GM23338 (cell line): ENCODE data around the gene GPALPP1.

Source experiments
- CREB1 ChIP-seq: fragments of 250-450 bp; sonication (Bioruptor Pico); IDR thresholded peaks from 2 replicates; pipeline ENCODE4 v1.5.0; 2020; ENCODE audit warnings: low read depth, mild to moderate bottlenecking, moderate library complexity
- EZH2 ChIP-seq: fragments of 200-600 bp; sonication (generic); IDR thresholded peaks from one replicate; pipeline ENCODE4 v1.8.0; 2017; ENCODE audit warnings: antibody characterized with exemption, mild to moderate bottlenecking, low read depth; ENCODE audit not compliant: unreplicated experiment
- EZH2phosphoT487 ChIP-seq: fragments of 200-600 bp; sonication (generic); IDR thresholded peaks from one replicate; pipeline ENCODE4 v1.8.1; 2018; ENCODE audit warnings: antibody characterized with exemption; ENCODE audit not compliant: unreplicated experiment
- POLR2AphosphoS5 ChIP-seq: IDR thresholded peaks from 2 replicates; pipeline ENCODE4 v1.6.1; 2016; ENCODE audit warnings: antibody characterized with exemption, low read depth
- REST ChIP-seq: IDR thresholded peaks from one replicate; pipeline ENCODE4 v1.6.1; 2018; ENCODE audit warnings: antibody characterized with exemption; ENCODE audit not compliant: unreplicated experiment
- TF ChIP-seq, protein P1 (sequence below), 2 experiments: fragments of 200-600 bp in 1 of 2; sonication (generic) in 1 of 2; conservative IDR thresholded peaks; 2 replicates each; pipeline versions ENCODE4 v1.5.1 to v1.6.1; 2016 to 2017; ENCODE audit warnings: antibody characterized with exemption in 2 of 2, low read depth in 2 of 2, mild to moderate bottlenecking in 2 of 2, moderate library complexity in 1 of 2

DNA sequence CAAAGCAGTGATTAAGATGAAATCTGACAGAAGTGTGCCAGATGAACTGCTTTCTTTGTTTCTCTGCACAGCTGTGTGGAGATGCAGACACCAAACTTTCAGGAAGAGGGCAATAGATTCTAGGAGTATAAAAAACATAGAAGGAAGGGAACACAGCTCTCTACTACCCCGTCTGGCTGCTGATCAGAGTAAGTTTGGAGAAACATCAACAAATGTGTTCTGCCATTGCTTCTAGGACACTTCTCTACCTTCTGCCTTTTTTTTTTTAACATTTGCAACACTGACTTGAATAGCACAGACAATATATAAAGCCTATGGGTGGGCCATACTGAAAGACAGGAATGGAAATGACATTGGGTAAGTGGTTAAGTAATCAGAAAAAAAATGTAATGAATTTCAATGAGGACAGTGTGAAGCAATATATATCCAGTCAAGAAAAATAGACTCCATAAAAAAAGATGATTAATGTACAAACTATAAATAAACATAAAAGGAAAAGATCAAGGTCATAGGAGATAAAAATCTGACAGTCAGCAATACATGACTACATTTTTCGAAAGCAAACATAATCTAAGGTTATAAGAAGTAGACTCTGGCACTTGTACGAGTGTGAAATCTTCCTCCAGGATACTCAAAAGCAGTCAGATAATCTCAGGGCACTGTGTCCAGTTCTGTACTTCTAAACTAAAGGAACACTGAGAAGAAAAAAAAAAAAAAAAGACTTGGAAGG, 21.5 kb upstream of the GPALPP1 start:
- TF ChIP-seq, protein P1, sequence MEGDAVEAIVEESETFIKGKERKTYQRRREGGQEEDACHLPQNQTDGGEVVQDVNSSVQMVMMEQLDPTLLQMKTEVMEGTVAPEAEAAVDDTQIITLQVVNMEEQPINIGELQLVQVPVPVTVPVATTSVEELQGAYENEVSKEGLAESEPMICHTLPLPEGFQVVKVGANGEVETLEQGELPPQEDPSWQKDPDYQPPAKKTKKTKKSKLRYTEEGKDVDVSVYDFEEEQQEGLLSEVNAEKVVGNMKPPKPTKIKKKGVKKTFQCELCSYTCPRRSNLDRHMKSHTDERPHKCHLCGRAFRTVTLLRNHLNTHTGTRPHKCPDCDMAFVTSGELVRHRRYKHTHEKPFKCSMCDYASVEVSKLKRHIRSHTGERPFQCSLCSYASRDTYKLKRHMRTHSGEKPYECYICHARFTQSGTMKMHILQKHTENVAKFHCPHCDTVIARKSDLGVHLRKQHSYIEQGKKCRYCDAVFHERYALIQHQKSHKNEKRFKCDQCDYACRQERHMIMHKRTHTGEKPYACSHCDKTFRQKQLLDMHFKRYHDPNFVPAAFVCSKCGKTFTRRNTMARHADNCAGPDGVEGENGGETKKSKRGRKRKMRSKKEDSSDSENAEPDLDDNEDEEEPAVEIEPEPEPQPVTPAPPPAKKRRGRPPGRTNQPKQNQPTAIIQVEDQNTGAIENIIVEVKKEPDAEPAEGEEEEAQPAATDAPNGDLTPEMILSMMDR (conservative IDR thresholded peaks at IDR 0.05; ENCODE audit: low read depth in 2 of 2) = no peak
- TF ChIP-seq EZH2phosphoT487 (no peak), CREB1 (CRISPR knock-in tag) (no peak), EZH2 (no peak), REST (no peak), POLR2AphosphoS5 (no peak)
